ENCODE data around the gene ZFPM1. TPM values are rescaled to one million over a fixed set of nuclear protein-coding genes. Genes with fewer than 3 reads are reported as not detected.
A peak's percentile ranks its signal among the peaks of the same experiment; 100 is the strongest.

Gene ZFPM1
- total RNA-seq, 1 donor from 2014 or later, result 6.8 TPM

GRCh38 chr16:88437367-88437964, 15.6 kb upstream of the ZFPM1 start:
- H3K27me3 Mint-ChIP-seq (ENCODE audit: unreplicated experiment), result peaks cover 1% of the 10 kb centered on the region
- H3K36me3 Mint-ChIP-seq (ENCODE audit: low read depth, unreplicated experiment), result peaks cover 3% of the 10 kb centered on the region
- TF ChIP-seq CTCF (IDR thresholded peaks at IDR 0.05; ENCODE audit: unreplicated experiment), result peak; percentile 92
- no peaks in the 10 kb centered on the region for H3K4me1 Mint-ChIP-seq (ENCODE audit: unreplicated experiment)
- no peak overlapping the region for H3K27ac Mint-ChIP-seq (ENCODE audit: unreplicated experiment)
- H3K9me3 Mint-ChIP-seq (ENCODE audit: unreplicated experiment), result no peaks in the 10 kb centered on the region
- H3K4me3 Mint-ChIP-seq (ENCODE audit: unreplicated experiment), result no peak overlapping the region
- peak; percentile 75 for DNase-seq (ENCODE audit: low spot score)

GRCh38 chr16:88438084-88438870, 14.8 kb upstream of the ZFPM1 start:
- Mint-ChIP-seq H3K9me3 (ENCODE audit: unreplicated experiment) (no peaks in the 10 kb centered on the region), H3K27me3 (ENCODE audit: unreplicated experiment) (peaks cover 1% of the 10 kb centered on the region), H3K4me1 (ENCODE audit: unreplicated experiment) (no peaks in the 10 kb centered on the region), H3K36me3 (ENCODE audit: low read depth, unreplicated experiment) (peaks cover 3% of the 10 kb centered on the region), H3K4me3 (ENCODE audit: unreplicated experiment) (no peak overlapping the region), H3K27ac (ENCODE audit: unreplicated experiment) (no peak overlapping the region)
- TF ChIP-seq CTCF (IDR thresholded peaks at IDR 0.05; ENCODE audit: unreplicated experiment), result no peak
- no peak for DNase-seq (ENCODE audit: low spot score)

GRCh38 chr16:88439016-88439415, 14.1 kb upstream of the ZFPM1 start:
- no peak for DNase-seq (ENCODE audit: low spot score)
- H3K4me3 Mint-ChIP-seq (ENCODE audit: unreplicated experiment), result no peak overlapping the region
- H3K36me3 Mint-ChIP-seq (ENCODE audit: low read depth, unreplicated experiment), result peaks cover 3% of the 10 kb centered on the region
- H3K27ac Mint-ChIP-seq (ENCODE audit: unreplicated experiment), result no peak overlapping the region
- H3K9me3 Mint-ChIP-seq (ENCODE audit: unreplicated experiment), result no peaks in the 10 kb centered on the region
- TF ChIP-seq CTCF (IDR thresholded peaks at IDR 0.05; ENCODE audit: unreplicated experiment), result no peak
- no peaks in the 10 kb centered on the region for H3K4me1 Mint-ChIP-seq (ENCODE audit: unreplicated experiment)
- H3K27me3 Mint-ChIP-seq (ENCODE audit: unreplicated experiment), result peaks cover 1% of the 10 kb centered on the region

GRCh38 chr16:88439706-88440105, 13.4 kb upstream of the ZFPM1 start:
- H3K4me1 Mint-ChIP-seq (ENCODE audit: unreplicated experiment), result no peaks in the 10 kb centered on the region
- no peak for DNase-seq (ENCODE audit: low spot score)
- H3K36me3 Mint-ChIP-seq (ENCODE audit: low read depth, unreplicated experiment), result peaks cover 3% of the 10 kb centered on the region
- H3K4me3 Mint-ChIP-seq (ENCODE audit: unreplicated experiment), result no peak overlapping the region
- TF ChIP-seq CTCF (IDR thresholded peaks at IDR 0.05; ENCODE audit: unreplicated experiment), result no peak
- H3K9me3 Mint-ChIP-seq (ENCODE audit: unreplicated experiment), result no peaks in the 10 kb centered on the region
- peaks cover 1% of the 10 kb centered on the region for H3K27me3 Mint-ChIP-seq (ENCODE audit: unreplicated experiment)
- no peak overlapping the region for H3K27ac Mint-ChIP-seq (ENCODE audit: unreplicated experiment)

- Mint-ChIP-seq H3K4me1 (ENCODE audit: unreplicated experiment) (no peaks in the 10 kb centered on the region), H3K36me3 (ENCODE audit: low read depth, unreplicated experiment) (peaks cover 3% of the 10 kb centered on the region), H3K27me3 (ENCODE audit: unreplicated experiment) (peaks cover 1% of the 10 kb centered on the region), H3K4me3 (ENCODE audit: unreplicated experiment) (no peak overlapping the region), H3K9me3 (ENCODE audit: unreplicated experiment) (no peaks in the 10 kb centered on the region), H3K27ac (ENCODE audit: unreplicated experiment) (no peak overlapping the region)
- no peak for TF ChIP-seq CTCF (IDR thresholded peaks at IDR 0.05; ENCODE audit: unreplicated experiment)
- DNase-seq (ENCODE audit: low spot score), result no peak
Measured at GRCh38 chr16:88440111-88440510, 13.0 kb upstream of the ZFPM1 start.
